ENCODE results near the gene NIPAL4. TPM values are rescaled to one million over a fixed set of nuclear protein-coding genes. Genes with fewer than 3 reads are reported as not detected.

NIPAL4 gene
- polyA plus RNA-seq, 2 of the 4 experiments (the other 2 are of a cell fraction) = 8.6 to 8.9 TPM

DNA sequence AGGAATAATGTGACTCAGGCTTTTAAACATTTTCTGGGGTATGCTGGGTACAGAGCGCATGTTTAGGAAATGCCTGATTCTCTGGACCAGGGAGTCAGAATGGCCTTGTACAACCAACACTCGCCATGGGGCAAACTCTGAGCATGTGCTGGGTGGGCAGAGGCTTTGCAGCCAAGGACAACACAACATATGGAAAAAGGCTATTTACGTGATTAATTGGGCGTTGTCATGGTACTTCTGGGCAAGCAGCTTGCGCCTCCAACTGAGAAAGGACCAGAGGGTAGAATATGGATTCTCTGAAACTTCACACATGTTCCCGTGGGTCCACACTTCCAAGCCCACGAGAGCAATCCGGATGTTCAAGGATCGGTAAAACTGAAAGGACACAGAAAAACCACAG is 49.1 kb downstream of the NIPAL4 start (continued):
- TF ChIP-seq, protein P1, sequence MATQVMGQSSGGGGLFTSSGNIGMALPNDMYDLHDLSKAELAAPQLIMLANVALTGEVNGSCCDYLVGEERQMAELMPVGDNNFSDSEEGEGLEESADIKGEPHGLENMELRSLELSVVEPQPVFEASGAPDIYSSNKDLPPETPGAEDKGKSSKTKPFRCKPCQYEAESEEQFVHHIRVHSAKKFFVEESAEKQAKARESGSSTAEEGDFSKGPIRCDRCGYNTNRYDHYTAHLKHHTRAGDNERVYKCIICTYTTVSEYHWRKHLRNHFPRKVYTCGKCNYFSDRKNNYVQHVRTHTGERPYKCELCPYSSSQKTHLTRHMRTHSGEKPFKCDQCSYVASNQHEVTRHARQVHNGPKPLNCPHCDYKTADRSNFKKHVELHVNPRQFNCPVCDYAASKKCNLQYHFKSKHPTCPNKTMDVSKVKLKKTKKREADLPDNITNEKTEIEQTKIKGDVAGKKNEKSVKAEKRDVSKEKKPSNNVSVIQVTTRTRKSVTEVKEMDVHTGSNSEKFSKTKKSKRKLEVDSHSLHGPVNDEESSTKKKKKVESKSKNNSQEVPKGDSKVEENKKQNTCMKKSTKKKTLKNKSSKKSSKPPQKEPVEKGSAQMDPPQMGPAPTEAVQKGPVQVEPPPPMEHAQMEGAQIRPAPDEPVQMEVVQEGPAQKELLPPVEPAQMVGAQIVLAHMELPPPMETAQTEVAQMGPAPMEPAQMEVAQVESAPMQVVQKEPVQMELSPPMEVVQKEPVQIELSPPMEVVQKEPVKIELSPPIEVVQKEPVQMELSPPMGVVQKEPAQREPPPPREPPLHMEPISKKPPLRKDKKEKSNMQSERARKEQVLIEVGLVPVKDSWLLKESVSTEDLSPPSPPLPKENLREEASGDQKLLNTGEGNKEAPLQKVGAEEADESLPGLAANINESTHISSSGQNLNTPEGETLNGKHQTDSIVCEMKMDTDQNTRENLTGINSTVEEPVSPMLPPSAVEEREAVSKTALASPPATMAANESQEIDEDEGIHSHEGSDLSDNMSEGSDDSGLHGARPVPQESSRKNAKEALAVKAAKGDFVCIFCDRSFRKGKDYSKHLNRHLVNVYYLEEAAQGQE (IDR thresholded peaks at IDR 0.05) = no peak
- no peak for TF ChIP-seq HOXA7 (CRISPR knock-in tag; IDR thresholded peaks at IDR 0.05)
- TF ChIP-seq RFX5 (IDR thresholded peaks at IDR 0.05) = no peak
- no peak for TF ChIP-seq NPAS2 (CRISPR knock-in tag; IDR thresholded peaks at IDR 0.05; ENCODE audit: borderline replicate concordance)
- TF ChIP-seq KDM1A (IDR thresholded peaks at IDR 0.05; ENCODE audit: low read depth) = no peak

DNA sequence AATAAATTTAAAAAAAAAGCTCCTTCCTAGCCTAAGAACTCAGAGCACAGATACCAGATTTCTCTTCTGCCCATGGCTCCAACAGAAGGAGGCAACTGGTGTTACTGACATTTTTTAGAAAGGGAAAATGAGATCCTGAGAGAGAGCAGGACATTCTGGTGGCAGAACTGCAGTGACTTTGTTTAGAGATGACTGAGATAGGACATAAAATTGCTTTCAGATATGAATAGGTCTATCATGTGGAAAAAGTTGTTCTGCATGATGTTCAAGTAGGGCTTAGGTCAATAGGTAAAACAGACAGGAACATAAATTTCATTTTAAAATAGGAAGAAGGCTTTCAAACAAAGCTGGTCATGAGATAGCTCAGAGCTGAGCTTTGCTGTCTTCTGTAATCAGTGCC is 49.6 kb downstream of the NIPAL4 start:
- Histone ChIP-seq H3K4me1 (peaks cover 22% of the 10 kb centered on the region), H3K4me2 (no peak overlapping the region), H3K27ac (no peak overlapping the region), H3K9me3 (no peaks in the 10 kb centered on the region), H3K4me3 (no peak overlapping the region)
- POLR2A ChIA-PET = no interaction called here
- CTCF ChIA-PET = interaction anchor here (0.9 to 1.4 kb wide), 4 partner anchors 167 to 234 kb away, joined by 3 to 4 read pairs (median 4); partner anchors contain the start of gene LSM11
- FAIRE-seq (no peak), ATAC-seq (no peak), DNase-seq (ENCODE audit: low read depth in 1 of 2, low spot score in 1 of 2) (no peak)
- TF ChIP-seq, protein P2, sequence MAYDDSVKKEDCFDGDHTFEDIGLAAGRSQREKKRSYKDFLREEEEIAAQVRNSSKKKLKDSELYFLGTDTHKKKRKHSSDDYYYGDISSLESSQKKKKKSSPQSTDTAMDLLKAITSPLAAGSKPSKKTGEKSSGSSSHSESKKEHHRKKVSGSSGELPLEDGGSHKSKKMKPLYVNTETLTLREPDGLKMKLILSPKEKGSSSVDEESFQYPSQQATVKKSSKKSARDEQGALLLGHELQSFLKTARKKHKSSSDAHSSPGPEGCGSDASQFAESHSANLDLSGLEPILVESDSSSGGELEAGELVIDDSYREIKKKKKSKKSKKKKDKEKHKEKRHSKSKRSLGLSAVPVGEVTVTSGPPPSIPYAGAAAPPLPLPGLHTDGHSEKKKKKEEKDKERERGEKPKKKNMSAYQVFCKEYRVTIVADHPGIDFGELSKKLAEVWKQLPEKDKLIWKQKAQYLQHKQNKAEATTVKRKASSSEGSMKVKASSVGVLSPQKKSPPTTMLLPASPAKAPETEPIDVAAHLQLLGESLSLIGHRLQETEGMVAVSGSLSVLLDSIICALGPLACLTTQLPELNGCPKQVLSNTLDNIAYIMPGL (CRISPR knock-in tag; IDR thresholded peaks at IDR 0.05; ENCODE audit: borderline replicate concordance) = no peak
- TF ChIP-seq, protein P3, sequence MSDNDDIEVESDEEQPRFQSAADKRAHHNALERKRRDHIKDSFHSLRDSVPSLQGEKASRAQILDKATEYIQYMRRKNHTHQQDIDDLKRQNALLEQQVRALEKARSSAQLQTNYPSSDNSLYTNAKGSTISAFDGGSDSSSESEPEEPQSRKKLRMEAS (IDR thresholded peaks at IDR 0.05) = no peak
- TF ChIP-seq FOSB (CRISPR knock-in tag; IDR thresholded peaks at IDR 0.05) (no peak), RNF2 (IDR thresholded peaks at IDR 0.05; ENCODE audit: borderline replicate concordance, low read depth) (no peak), FOSL2 (IDR thresholded peaks at IDR 0.05) (no peak), FOSL2 (CRISPR knock-in tag; IDR thresholded peaks at IDR 0.05) (no peak), MYC (IDR thresholded peaks at IDR 0.05; ENCODE audit: borderline replicate concordance, low read length) (no peak), MAZ (IDR thresholded peaks at IDR 0.05; ENCODE audit: borderline replicate concordance, low read depth, low read length) (no peak), RAD21 (conservative IDR thresholded peaks at IDR 0.05 in 1 of 2, IDR thresholded peaks at IDR 0.05 in 1 of 2) (no peak), POLR2A (IDR thresholded peaks at IDR 0.05; ENCODE audit: low read length) (no peak), CBX2 (IDR thresholded peaks at IDR 0.05; ENCODE audit: borderline replicate concordance, low read depth) (no peak), NPAS2 (CRISPR knock-in tag; IDR thresholded peaks at IDR 0.05; ENCODE audit: borderline replicate concordance) (no peak), FOXS1 (CRISPR knock-in tag; IDR thresholded peaks at IDR 0.05) (no peak)
- TF ChIP-seq, protein P4, sequence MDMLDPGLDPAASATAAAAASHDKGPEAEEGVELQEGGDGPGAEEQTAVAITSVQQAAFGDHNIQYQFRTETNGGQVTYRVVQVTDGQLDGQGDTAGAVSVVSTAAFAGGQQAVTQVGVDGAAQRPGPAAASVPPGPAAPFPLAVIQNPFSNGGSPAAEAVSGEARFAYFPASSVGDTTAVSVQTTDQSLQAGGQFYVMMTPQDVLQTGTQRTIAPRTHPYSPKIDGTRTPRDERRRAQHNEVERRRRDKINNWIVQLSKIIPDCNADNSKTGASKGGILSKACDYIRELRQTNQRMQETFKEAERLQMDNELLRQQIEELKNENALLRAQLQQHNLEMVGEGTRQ (IDR thresholded peaks at IDR 0.05) = no peak

DNA sequence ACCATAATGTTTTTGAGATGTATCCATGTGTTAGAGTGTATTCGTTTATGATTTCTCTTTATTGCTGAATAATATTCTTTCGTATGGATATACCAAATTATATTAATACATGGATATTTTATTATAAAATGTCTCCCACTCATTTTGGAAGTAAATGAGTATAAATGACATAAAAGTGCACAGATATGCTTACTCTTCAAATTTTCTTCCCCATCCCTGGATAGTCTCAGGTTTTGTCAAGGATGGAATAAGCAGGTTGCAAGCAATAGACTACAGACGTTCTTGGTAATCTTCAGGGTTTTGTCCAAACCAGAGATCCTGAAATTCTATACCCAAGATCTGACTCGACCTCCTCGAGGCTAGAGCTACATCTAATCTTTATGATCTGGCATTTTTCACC is 50.7 kb downstream of the NIPAL4 start:
- 88% methylated on average over 5 of the region's 5 CpGs for WGBS (ENCODE audit: missing lambda C conversion rate)
- no peak overlapping the region; the same call in 2 of the 3 replicates for H3K4me2 ChIP-seq
- ATAC-seq (no peak), FAIRE-seq (no peak), DNase-seq (ENCODE audit: low read depth in 1 of 2, low spot score in 1 of 2) (no peak)
- TF ChIP-seq MAFK (IDR thresholded peaks at IDR 0.05; ENCODE audit: partially characterized antibody) (peak; percentile 55), RARB (CRISPR knock-in tag; IDR thresholded peaks at IDR 0.05) (no peak)
- H3K27ac ChIP-seq = peak overlapping the region; percentile 64 to 82; a peak in 5 of 6 replicates
- ChIA-PET CTCF (interaction anchor here (0.8 to 2.3 kb wide), 5 partner anchors 33 to 208 kb away, joined by 3 to 6 read pairs (median 3); no protein-coding TSS in a partner anchor), POLR2A (no interaction called here)
- H3K4me3 ChIP-seq = no peak overlapping the region
- no peaks in the 10 kb centered on the region for H3K9me3 ChIP-seq
- H3K4me1 ChIP-seq = peaks cover 25% of the 10 kb centered on the region

Measured in A549 (cell line).